ENCODE data around the gene MYO18A.
A peak's percentile ranks its signal among the peaks of the same experiment; 100 is the strongest.

Gene MYO18A

DNA sequence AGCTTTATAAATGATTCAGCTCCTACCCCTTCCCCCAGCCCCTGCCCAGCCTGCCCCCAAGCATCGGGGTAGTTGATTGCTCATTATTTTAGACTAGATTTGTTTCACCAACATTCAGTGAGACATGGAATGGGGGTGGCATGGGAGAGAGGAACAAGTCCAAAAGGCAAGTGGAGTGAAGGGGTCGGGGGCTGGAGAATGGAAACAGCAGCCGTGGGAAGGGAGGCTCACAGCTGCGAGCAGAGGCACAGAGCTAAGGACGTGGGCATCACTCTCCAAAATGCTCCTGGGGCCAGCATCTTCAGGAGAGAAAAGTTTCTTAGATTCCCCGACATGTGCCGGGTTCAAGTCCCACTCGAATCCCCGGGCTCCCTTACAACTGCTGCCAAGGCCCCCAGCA lies 118.0 kb downstream of the MYO18A start:
- in situ Hi-C loops (cut with HindIII; ENCODE audit: low pct_unique_long_range_greater_than_20kb, low sequenced_read_pairs): no loop called here
- DNase-seq (ENCODE audit: low read depth in 1 of 2, low spot score in 1 of 2): no peak
- TF ChIP-seq JUND (IDR thresholded peaks at IDR 0.05; ENCODE audit: low read depth): no peak

DNA sequence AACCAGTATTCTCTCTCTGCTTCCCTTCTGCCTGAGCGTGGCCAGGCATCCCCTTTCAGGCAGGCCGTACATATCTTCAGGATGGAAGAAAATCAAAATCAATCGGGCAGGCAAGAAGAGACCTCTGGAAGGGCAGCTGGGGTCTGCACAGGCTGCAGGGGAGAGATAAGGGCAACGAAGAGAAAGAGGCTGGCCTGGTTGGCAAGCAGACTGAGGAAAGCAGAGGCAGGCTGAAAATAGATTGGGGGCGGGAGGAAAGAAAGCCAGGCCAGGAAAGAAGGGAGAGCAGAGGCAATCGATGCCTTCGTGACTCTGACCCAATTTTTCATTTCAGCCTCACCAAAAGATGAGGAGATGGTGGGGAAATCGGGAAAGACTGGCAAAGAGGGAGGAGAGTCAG lies 119.2 kb downstream of the MYO18A start:
- in situ Hi-C loops (cut with HindIII; ENCODE audit: low pct_unique_long_range_greater_than_20kb, low sequenced_read_pairs): no loop called here
- TF ChIP-seq JUND (IDR thresholded peaks at IDR 0.05; ENCODE audit: low read depth): no peak
- no peak for DNase-seq (ENCODE audit: low read depth in 1 of 2, low spot score in 1 of 2)

DNA sequence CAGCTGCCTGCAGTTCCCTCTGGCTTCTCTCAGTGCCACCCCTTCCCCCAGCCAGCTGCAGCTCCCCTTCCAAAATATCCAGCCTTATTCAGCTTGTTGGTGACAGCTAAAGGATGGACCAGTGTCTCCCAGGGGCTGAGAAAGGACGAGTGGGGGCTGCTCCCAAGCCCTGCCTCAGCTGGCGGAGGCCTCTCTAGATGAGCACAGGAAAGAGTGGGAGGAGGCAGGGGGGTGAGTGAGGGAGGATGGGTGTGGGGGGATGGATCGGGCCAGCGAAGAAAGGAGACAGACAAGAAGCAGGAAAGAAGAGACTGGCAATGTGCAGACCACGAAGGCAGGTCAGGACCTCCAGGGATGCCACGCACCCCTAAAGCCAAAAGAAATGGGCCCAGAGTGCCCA lies 119.7 kb downstream of the MYO18A start:
- no peak for TF ChIP-seq JUND (IDR thresholded peaks at IDR 0.05; ENCODE audit: low read depth)
- in situ Hi-C loops (cut with HindIII; ENCODE audit: low pct_unique_long_range_greater_than_20kb, low sequenced_read_pairs): no loop called here
- DNase-seq (ENCODE audit: low read depth in 1 of 2, low spot score in 1 of 2): no peak

DNA sequence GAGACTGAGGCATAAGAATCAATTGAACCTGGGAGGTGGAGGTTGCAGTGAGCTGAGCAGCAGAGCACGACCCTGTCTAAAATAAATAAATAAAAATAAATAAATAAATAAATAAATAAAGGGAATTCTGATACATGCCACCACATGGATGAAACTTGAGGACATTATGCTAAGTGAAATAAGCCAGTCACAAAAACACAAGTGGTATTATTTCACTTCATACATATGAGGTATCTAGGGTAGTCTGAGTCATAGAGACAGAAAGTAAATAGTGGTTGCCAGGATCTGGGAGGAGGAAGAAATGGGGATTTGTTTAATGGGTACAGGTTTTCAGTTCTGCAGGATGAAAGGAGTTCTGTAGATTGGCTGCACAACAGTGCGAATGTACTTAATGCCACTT lies 120.9 kb downstream of the MYO18A start:
- peak in 1 of 2 experiments; percentile 32 for DNase-seq (ENCODE audit: low read depth in 1 of 2, low spot score in 1 of 2)

DNA sequence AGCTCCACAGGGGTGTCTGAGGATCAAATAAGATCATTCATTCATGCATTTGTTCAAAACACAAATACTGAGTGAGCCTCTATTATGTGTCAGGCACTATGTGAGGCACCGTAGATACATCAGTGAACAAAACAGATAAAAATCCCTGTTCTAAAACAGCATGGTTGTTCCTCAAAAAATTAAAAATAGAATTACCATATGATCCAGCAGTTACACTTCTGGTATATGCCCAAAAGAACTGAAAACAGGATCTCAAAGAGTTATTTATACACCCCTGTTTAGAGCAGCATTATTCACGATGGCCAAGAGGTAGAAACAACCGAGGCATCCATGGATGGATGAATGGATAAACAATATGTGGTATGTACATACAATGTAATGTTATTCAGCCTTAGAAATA lies 121.8 kb downstream of the MYO18A start:
- TF ChIP-seq JUND (IDR thresholded peaks at IDR 0.05; ENCODE audit: low read depth): no peak
- no peak for DNase-seq (ENCODE audit: low read depth in 1 of 2, low spot score in 1 of 2)
- in situ Hi-C loops (cut with HindIII; ENCODE audit: low pct_unique_long_range_greater_than_20kb, low sequenced_read_pairs): no loop called here

More for the DNA sequence above, 120.9 kb downstream of the MYO18A start:
- in situ Hi-C loops (cut with HindIII; ENCODE audit: low pct_unique_long_range_greater_than_20kb, low sequenced_read_pairs): no loop called here
- no peak for TF ChIP-seq JUND (IDR thresholded peaks at IDR 0.05; ENCODE audit: low read depth)

DNA sequence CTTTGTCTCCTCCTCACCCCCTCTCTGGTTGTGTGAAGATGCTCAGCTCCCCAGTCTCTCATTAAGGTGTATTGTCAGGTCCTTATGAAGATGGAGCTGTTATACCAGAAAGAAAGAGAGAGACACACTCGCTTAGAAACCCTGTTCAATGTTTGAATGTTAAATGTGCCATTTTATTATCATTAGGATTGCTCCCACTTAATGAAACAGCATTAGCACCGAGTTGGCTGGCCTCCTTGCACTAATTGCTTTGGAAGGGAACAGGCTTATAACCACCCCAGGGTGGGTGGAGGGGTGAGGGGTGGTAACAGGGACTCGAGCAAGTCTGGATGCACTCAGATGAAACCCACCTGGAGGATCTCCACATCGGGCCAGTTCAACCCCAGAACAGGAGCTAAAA lies 122.8 kb downstream of the MYO18A start:
- in situ Hi-C loops (cut with HindIII; ENCODE audit: low pct_unique_long_range_greater_than_20kb, low sequenced_read_pairs): no loop called here
- TF ChIP-seq JUND (IDR thresholded peaks at IDR 0.05; ENCODE audit: low read depth): no peak
- DNase-seq (ENCODE audit: low read depth in 1 of 2, low spot score in 1 of 2): no peak

DNA sequence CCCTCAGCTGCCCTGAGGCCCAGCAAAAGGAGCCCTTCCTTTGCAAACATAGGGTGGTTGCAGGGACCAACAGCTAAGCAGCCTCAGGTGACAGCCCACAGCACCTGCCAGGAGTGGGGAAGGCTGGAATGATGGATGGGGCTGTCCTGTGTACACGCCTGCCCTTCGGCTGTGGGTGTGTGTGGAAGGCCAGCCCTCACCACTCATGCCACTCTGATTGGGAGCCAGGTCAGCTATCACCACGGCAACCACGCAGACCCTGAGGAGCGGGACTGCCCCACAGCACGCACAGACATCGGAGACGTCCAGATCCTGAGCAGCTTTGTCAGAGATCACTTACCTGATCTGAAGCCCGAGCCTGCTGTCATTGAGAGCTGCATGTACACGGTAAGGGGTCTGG lies 125.4 kb downstream of the MYO18A start:
- TF ChIP-seq JUND (IDR thresholded peaks at IDR 0.05; ENCODE audit: low read depth): no peak
- no peak for DNase-seq (ENCODE audit: low read depth in 1 of 2, low spot score in 1 of 2)
- in situ Hi-C loops (cut with HindIII; ENCODE audit: low pct_unique_long_range_greater_than_20kb, low sequenced_read_pairs): no loop called here

DNA sequence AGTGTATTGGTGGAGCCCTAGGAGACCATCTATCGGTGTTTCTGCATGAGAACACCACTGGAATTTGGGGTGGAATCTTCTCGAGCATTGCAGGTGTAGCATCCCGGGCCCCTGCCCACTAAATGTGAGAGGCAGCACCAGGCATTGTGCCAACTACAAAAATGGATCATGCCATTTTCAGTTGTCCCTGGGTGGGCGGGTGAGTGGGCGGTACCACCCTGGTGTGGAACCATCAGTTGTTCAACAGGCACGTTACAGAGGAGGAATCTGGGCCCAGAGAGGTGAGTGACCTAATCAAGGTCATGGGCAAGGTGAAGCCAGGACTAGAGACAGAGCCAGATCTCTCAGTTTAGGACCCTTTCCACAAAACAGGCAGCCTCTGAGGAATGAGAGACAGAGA lies 128.5 kb downstream of the MYO18A start:
- no peak for TF ChIP-seq JUND (IDR thresholded peaks at IDR 0.05; ENCODE audit: low read depth)
- in situ Hi-C loops (cut with HindIII; ENCODE audit: low pct_unique_long_range_greater_than_20kb, low sequenced_read_pairs): no loop called here
- no peak for DNase-seq (ENCODE audit: low read depth in 1 of 2, low spot score in 1 of 2)

DNA sequence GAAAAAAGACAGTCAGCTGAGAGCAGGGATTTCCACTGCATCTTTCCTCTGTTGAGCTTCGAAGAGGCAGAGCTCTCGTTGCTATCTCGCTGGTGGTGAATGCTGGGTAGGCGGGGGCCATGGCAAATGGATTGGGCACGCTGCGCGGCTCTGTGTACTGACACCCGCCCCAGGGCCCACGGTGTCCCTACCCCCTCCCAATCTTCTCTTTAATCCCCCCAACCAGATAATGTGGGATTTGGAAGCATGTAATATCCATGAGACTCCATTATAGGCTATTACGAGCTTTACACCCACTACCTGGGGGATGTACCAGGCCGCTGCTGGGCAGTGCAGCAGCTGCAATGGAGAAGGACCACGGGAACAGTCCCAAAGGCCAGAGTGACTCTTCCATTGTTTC lies 129.0 kb downstream of the MYO18A start:
- in situ Hi-C loops (cut with HindIII; ENCODE audit: low pct_unique_long_range_greater_than_20kb, low sequenced_read_pairs): no loop called here
- DNase-seq (ENCODE audit: low read depth in 1 of 2, low spot score in 1 of 2): no peak
- TF ChIP-seq JUND (IDR thresholded peaks at IDR 0.05; ENCODE audit: low read depth): no peak

DNA sequence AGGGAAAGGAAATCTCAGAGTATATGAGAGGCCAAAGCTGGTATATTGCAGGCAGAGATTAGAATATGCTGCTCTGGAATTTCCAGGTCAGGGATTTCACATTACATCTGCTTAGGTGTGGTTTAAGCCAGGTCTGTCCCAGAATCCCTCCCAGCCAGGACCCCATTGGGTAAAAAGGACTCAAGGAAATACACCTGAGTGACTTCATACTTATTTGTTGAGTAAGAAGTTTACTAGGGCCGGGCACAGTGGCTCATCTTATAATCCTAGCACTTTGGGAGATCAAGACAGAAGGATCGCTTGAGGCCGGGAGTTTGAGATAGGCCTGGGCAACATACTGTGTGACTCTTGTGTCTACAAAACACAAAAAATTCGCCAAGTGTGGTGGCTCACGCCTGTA lies 130.0 kb downstream of the MYO18A start:
- no peak for TF ChIP-seq JUND (IDR thresholded peaks at IDR 0.05; ENCODE audit: low read depth)
- in situ Hi-C loops (cut with HindIII; ENCODE audit: low pct_unique_long_range_greater_than_20kb, low sequenced_read_pairs): no loop called here

DNA sequence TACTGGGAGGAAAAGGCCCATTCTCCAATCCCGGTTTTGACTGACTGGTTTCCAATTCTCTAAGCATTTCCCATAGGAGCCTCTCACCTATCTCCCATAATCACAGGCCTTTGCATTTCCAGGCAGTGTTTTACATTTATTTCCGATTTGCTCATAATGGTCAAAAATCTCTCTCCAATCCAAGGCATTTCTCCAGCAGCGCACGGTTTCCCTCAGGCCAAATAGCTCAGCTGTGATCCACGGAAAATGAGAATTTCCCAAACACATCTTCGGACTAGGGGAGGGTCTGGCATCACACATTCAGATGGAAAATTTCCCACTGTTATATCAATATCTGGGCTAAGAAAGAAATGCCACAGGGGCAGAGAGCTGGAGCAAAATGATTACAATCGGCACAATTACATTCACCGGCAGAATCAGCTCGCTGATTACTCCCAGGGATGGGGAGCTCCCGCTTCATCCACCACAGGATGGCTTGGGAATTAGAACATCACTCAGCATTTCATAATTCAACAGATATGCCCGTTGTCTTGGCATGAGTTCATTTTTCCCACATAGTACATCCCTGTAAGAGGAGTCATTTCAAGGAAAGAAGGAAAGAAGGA lies 130.6 kb downstream of the MYO18A start:
- no peak for DNase-seq (ENCODE audit: low read depth in 1 of 2, low spot score in 1 of 2)
- in situ Hi-C loops (cut with HindIII; ENCODE audit: low pct_unique_long_range_greater_than_20kb, low sequenced_read_pairs): no loop called here
- TF ChIP-seq JUND (IDR thresholded peaks at IDR 0.05; ENCODE audit: low read depth): no peak

More for the DNA sequence above, 130.0 kb downstream of the MYO18A start:
- no peak for DNase-seq (ENCODE audit: low read depth in 1 of 2, low spot score in 1 of 2)

DNA sequence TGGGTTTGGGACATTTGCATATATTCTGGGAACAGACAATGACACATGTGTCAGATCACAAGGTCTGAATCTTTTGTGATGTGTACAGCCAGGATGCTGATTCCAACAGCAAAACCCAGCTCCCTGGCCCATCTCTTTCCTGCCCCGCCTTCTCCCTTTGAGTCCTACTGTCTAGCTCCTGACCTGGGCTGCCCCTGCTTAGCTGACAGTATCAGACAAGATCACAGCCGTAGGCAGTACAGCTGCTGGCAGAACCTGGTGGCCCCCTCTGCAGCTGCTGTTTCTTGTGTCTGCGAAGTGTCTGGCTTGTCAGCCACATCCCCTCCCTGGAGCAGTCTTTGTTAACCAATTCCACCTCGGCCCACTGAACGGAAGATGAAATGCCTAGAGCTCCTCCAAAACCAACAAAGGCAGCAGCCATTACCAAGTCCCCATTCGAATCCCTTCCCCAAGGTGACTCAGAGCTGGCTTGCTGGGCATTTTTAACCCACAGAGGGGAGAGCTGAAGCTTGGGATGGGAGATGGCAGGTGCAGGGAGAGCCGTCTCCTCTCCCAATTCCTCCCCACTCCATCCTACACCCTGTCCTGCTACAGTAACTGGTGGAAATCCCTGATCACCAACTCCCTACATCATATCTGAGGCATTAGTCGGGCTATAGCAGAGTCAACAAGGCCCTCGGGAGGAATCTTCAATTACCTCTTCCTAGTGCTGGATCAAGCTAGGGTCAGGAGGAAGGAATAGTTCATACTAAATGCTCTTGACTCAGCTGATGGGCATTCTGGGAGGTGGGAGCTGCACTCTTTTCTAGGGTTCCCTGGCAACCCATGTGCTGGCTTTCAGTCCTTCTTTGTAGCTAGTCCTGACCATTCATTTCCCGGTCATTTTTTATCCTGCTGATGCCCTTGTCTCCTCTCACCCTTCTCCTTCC lies 131.5 kb downstream of the MYO18A start:
- no peak for DNase-seq (ENCODE audit: low read depth in 1 of 2, low spot score in 1 of 2)
- in situ Hi-C loops (cut with HindIII; ENCODE audit: low pct_unique_long_range_greater_than_20kb, low sequenced_read_pairs): no loop called here
- TF ChIP-seq JUND (IDR thresholded peaks at IDR 0.05; ENCODE audit: low read depth): no peak

DNA sequence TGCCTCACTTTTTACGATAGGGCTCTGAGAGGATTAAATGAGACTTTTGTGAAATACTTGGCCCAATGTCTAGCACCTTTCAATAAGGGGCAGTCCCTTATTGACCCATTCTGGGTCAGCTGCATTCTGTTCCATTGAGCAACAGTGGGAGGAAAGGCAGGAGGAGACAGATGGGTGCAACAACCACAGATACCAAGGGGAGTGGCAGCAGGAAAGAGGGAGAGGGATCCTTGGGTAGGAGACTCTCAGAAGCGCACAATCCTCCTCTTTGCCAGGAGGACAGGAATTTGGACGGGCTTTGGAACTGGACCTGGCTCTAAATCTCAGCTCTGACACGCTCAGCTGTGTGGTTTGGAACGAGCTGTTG lies 133.7 kb downstream of the MYO18A start:
- no peak for DNase-seq (ENCODE audit: low read depth in 1 of 2, low spot score in 1 of 2)
- TF ChIP-seq JUND (IDR thresholded peaks at IDR 0.05; ENCODE audit: low read depth): no peak
- in situ Hi-C loops (cut with HindIII; ENCODE audit: low pct_unique_long_range_greater_than_20kb, low sequenced_read_pairs): no loop called here
